GM18873 (cell line): ENCODE results near the gene PGGT1B.

ENCODE experiments used
- ATAC-seq: cut with Tn5 transposase; IDR thresholded peaks from one replicate; pipeline ENCODE4 v1.9.1; 2021; ENCODE audit warnings: mild to moderate bottlenecking, moderate library complexity, moderate number of reproducible peaks; ENCODE audit not compliant: unreplicated experiment, low FRiP score

Gene PGGT1B

GRCh38 chr5:115262321-115263077, at the start of gene PGGT1B:
PGGT1B (minus strand) TSS chr5:115262877; CDS start chr5:115262851, 26 bp downstream.
- ATAC-seq, result peak; percentile 84

- no peak for ATAC-seq
Observed at GRCh38 chr5:115309751-115310370, 47.2 kb upstream of the PGGT1B start.

- no peak for ATAC-seq
Observed at GRCh38 chr5:115308815-115309214, 46.1 kb upstream of the PGGT1B start.

- no peak for ATAC-seq
Observed at GRCh38 chr5:115306011-115306536, 43.4 kb upstream of the PGGT1B start.

- no peak for ATAC-seq
Observed at GRCh38 chr5:115304496-115304895, 41.8 kb upstream of the PGGT1B start.

- no peak for ATAC-seq
Observed at GRCh38 chr5:115298811-115299210, 36.1 kb upstream of the PGGT1B start.

- ATAC-seq, result no peak
Observed at GRCh38 chr5:115297031-115297430, 34.4 kb upstream of the PGGT1B start.

- peak; percentile 75 for ATAC-seq
Observed at GRCh38 chr5:115296124-115297022, 33.7 kb upstream of the PGGT1B start, which contains the start of gene CCDC112. CCDC112 (minus strand) TSS chr5:115296654; CDS start chr5:115296543, 111 bp downstream.

- no peak for ATAC-seq
Observed at GRCh38 chr5:115295777-115296123, 33.1 kb upstream of the PGGT1B start.

GRCh38 chr5:115291397-115291796, 28.7 kb upstream of the PGGT1B start:
- no peak for ATAC-seq

GRCh38 chr5:115289104-115289503, 26.4 kb upstream of the PGGT1B start:
- no peak for ATAC-seq

- ATAC-seq, result no peak
Observed at GRCh38 chr5:115284021-115284420, 21.3 kb upstream of the PGGT1B start.

GRCh38 chr5:115282131-115282530, 19.5 kb upstream of the PGGT1B start:
- ATAC-seq, result no peak

- no peak for ATAC-seq
Observed at GRCh38 chr5:115274584-115274983, 11.9 kb upstream of the PGGT1B start.

GRCh38 chr5:115272297-115272958, 9.8 kb upstream of the PGGT1B start:
- no peak for ATAC-seq

- no peak for ATAC-seq
Observed at GRCh38 chr5:115271295-115272050, 8.8 kb upstream of the PGGT1B start.

GRCh38 chr5:115267617-115268016, 4.9 kb upstream of the PGGT1B start:
- no peak for ATAC-seq

- no peak for ATAC-seq
Observed at GRCh38 chr5:115265220-115265619, 2.5 kb upstream of the PGGT1B start.

GRCh38 chr5:115264786-115265185, 2.1 kb upstream of the PGGT1B start:
- no peak for ATAC-seq

- no peak for ATAC-seq
Observed at GRCh38 chr5:115263078-115263380, 352 bp upstream of the PGGT1B start.
